PC-3 (cell line): ENCODE data around the gene TMEM190. TPM values are rescaled to one million over a fixed set of nuclear protein-coding genes. Genes with fewer than 3 reads are reported as not detected.

ENCODE experiments used
- total RNA-seq: library from RNA; depleted of rRNA; stranded (reverse); fragments of >200 nt; gene quantifications from 2 replicates; pipeline ENCODE4 v1.2.3, GENCODE V29; 2014; rRNA removed

Gene TMEM190
- total RNA-seq, 1 experiment from 2014 or later = not detected

Other genes starting within 250 kb of the TMEM190 start
- gene TNNT1, start 227.6 kb upstream of the TMEM190 start, total RNA-seq = 266 and 317 TPM in 2 replicates
- 32.4 and 40.1 TPM in 2 replicates for gene TNNI3, start 219.1 kb upstream of the TMEM190 start, total RNA-seq
- 30.0 and 45.7 TPM in 2 replicates for gene DNAAF3, start 210.2 kb upstream of the TMEM190 start, total RNA-seq
- 0.40 and 2.5 TPM in 2 replicates for gene SYT5, start 196.5 kb upstream of the TMEM190 start, total RNA-seq
- gene PTPRH, start 167.3 kb upstream of the TMEM190 start, total RNA-seq = 8.1 and 10.9 TPM in 2 replicates
- gene TMEM86B, start 148.1 kb upstream of the TMEM190 start, total RNA-seq = 11.1 and 11.8 TPM in 2 replicates
- gene PPP6R1, start 117.8 kb upstream of the TMEM190 start, total RNA-seq = 159 and 221 TPM in 2 replicates
- gene HSPBP1, start 96.7 kb upstream of the TMEM190 start, total RNA-seq = 122 and 148 TPM in 2 replicates
- 5.1 and 8.7 TPM in 2 replicates for gene BRSK1, start 92.8 kb upstream of the TMEM190 start, total RNA-seq
- not detected in 2 replicates for gene TMEM150B, start 51.5 kb upstream of the TMEM190 start, total RNA-seq
- 21.9 and 36.6 TPM in 2 replicates for gene KMT5C, start 37.0 kb upstream of the TMEM190 start, total RNA-seq
- 0.80 and 2.4 TPM in 2 replicates for gene COX6B2, start 22.1 kb upstream of the TMEM190 start, total RNA-seq
- not detected in 2 replicates for gene GARIN5B, start 13.6 kb upstream of the TMEM190 start, total RNA-seq
- gene IL11, start 6.4 kb upstream of the TMEM190 start, total RNA-seq = 7.5 and 10.7 TPM in 2 replicates
- gene TMEM238, start 7.5 kb downstream of the TMEM190 start, total RNA-seq = 22.1 and 22.8 TPM in 2 replicates
- 550 and 836 TPM in 2 replicates for gene RPL28, start 9.1 kb downstream of the TMEM190 start, total RNA-seq
- gene UBE2S, start 31.0 kb downstream of the TMEM190 start, total RNA-seq = 2,068 and 2,245 TPM in 2 replicates
- gene SHISA7, start 66.5 kb downstream of the TMEM190 start, total RNA-seq = not detected in 2 replicates
- 251 and 270 TPM in 2 replicates for gene ISOC2, start 84.8 kb downstream of the TMEM190 start, total RNA-seq
- not detected in 2 replicates for gene C19orf85, start 87.9 kb downstream of the TMEM190 start, total RNA-seq
- 11.8 and 24.2 TPM in 2 replicates for gene ZNF628, start 99.8 kb downstream of the TMEM190 start, total RNA-seq
- 17.5 and 21.0 TPM in 2 replicates for gene NAT14, start 108.4 kb downstream of the TMEM190 start, total RNA-seq
- 0.17 TPM in 1 of 2 replicates, not detected in the other for gene SSC5D, start 111.6 kb downstream of the TMEM190 start, total RNA-seq
- gene SBK2, start 160.3 kb downstream of the TMEM190 start, total RNA-seq = not detected in 2 replicates
- 0.46 TPM in 1 of 2 replicates, not detected in the other for gene SBK3, start 168.7 kb downstream of the TMEM190 start, total RNA-seq
- 13.5 and 26.1 TPM in 2 replicates for gene ZNF579, start 204.0 kb downstream of the TMEM190 start, total RNA-seq
- 11.6 and 11.7 TPM in 2 replicates for gene FIZ1, start 222.7 kb downstream of the TMEM190 start, total RNA-seq
- gene ZNF524, start 223.5 kb downstream of the TMEM190 start, total RNA-seq = 27.7 and 33.1 TPM in 2 replicates
- gene ZNF865, start 228.8 kb downstream of the TMEM190 start, total RNA-seq = 5.5 and 8.2 TPM in 2 replicates
- gene ZNF784, start 247.7 kb downstream of the TMEM190 start, total RNA-seq = 9.0 and 18.0 TPM in 2 replicates